H7 (cell line): Measurements from ENCODE around the gene GP1BB. TPM values are rescaled to one million over a fixed set of nuclear protein-coding genes. Genes with fewer than 3 reads are reported as not detected.
A peak's percentile ranks its signal among the peaks of the same experiment; 100 is the strongest.

ENCODE experiments used
- DNase-seq: peaks from one replicate; pipeline ENCODE4 v3.0.0; 2012
- H3K27me3 ChIP-seq: 2 replicates; pipeline ENCODE4 v1.6.0; 2011; ENCODE audit warnings: mild to moderate bottlenecking, low read length; ENCODE audit not compliant: control insufficient read depth, insufficient read depth
- H3K36me3 ChIP-seq: replicated peaks from 2 replicates; pipeline ENCODE4 v1.5.1; 2011; ENCODE audit warnings: low read length; ENCODE audit not compliant: control insufficient read depth, insufficient read depth
- H3K4me3 ChIP-seq: 2 replicates; pipeline ENCODE4 v1.5.1; 2011; ENCODE audit warnings: low read depth, mild to moderate bottlenecking, control low read depth, low read length, moderate library complexity; ENCODE audit not compliant: insufficient read depth
- total RNA-seq: library from RNA; depleted of rRNA; stranded (reverse); fragments of >200 nt; shearing (Covaris generic); gene quantifications from 2 replicates; pipeline ENCODE4 v1.2.3, GENCODE V29; 2014

GP1BB gene
- total RNA-seq, 1 experiment from 2014 or later, result 3.7 TPM

DNA sequence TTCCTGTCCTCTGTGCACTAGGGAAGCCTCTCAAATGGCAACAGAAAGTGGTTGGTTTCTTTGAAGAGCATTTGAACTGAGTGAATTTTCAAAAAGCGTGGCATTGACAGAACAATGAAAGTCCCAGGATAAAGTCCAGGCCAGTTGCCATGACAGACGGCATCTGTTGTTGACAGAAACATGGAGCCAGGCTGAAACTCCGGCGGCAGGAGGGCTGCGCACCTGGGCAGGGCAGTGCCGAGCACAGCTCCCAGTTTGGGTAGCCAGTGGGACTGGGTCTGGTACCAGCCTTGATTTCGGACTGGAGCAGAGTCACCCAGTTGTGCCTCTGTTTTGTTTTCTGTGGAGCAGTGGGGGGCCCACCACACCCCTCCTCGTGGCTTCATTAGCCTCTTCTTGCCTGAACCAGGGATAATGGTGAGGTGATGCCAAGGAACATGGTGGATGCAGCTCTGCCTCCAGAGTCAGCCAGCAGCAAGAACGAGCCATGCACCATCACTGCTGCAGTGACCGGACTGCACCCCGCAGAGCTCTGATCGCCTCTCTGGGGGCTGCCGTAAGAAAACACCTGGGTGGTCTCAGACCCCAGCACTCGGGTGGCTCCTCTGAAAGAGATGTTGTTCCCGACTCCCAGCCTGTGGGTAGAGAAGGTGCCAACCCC lies 18.9 kb upstream of the GP1BB start:
- Histone ChIP-seq H3K4me3 (no peak overlapping the region), H3K27me3 (no peaks in the 10 kb centered on the region; the same call in 1 of the 2 replicates), H3K36me3 (no peaks in the 10 kb centered on the region)
- DNase-seq, result peak; percentile 47

DNA sequence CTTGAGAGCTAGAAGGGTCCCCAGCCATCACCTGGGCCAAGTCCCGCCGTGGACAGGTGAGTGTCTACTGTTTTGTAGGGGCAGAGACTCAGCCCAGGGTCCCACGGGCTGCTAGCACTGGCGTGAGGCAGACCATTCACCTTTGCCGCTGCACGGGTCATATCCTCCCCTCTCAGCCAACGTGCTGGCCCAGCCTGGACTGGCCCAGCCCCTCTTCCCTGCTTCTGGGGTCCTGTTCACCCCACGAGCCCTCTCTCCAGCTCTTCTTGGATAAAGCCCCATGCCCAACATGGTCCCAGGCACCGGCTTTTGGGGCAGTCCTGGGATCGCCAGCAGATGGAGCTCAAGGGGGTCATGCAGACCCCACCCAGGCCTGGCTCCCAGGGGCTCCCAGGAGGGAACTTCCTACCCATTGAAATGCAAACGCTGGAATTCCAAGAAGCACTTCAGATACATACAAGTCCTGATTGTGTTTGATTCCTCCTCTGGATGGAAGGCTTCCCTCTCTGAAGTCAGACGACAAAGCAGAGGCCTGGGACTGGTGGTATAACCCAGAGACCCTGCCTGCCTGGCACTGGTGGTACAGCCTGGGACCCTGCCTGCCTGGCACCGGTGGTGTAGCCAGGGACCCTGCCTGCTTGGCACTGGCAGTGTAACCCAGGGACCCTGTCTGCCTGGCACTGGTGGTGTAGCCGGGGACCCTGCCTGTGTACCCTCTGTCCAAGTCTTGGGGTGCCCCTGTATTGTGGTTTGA lies 18.0 kb upstream of the GP1BB start:
- no peaks in the 10 kb centered on the region for H3K36me3 ChIP-seq
- peak; percentile 97 for DNase-seq
- H3K27me3 ChIP-seq, result no peaks in the 10 kb centered on the region; the same call in 1 of the 2 replicates
- no peak overlapping the region for H3K4me3 ChIP-seq

DNA sequence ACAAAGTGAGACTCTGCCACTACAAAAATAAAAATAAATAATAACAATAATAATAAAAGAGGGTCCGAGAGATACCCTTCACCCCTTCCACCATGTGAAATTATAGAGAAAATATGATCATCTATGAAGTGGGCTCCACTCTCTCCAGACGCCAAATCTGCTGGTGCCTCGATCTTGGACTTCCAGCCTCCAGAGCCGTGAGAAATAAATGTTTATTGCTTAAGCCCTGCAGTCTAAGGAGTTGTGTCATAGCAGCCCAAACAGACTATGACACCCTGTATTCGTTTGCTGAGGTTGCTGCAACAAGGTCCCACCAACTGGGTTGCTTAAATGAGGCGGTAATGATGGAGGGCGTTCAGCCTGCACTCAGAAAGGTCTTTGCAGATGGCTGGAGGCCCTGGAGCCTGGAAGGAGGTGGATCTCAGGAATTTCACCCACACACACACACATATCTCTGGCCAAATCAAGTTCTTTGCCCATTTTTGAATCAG lies 16.6 kb upstream of the GP1BB start:
- Histone ChIP-seq H3K36me3 (no peaks in the 10 kb centered on the region), H3K27me3 (no peaks in the 10 kb centered on the region; the same call in 1 of the 2 replicates), H3K4me3 (no peak overlapping the region)
- peak; percentile 32 for DNase-seq

DNA sequence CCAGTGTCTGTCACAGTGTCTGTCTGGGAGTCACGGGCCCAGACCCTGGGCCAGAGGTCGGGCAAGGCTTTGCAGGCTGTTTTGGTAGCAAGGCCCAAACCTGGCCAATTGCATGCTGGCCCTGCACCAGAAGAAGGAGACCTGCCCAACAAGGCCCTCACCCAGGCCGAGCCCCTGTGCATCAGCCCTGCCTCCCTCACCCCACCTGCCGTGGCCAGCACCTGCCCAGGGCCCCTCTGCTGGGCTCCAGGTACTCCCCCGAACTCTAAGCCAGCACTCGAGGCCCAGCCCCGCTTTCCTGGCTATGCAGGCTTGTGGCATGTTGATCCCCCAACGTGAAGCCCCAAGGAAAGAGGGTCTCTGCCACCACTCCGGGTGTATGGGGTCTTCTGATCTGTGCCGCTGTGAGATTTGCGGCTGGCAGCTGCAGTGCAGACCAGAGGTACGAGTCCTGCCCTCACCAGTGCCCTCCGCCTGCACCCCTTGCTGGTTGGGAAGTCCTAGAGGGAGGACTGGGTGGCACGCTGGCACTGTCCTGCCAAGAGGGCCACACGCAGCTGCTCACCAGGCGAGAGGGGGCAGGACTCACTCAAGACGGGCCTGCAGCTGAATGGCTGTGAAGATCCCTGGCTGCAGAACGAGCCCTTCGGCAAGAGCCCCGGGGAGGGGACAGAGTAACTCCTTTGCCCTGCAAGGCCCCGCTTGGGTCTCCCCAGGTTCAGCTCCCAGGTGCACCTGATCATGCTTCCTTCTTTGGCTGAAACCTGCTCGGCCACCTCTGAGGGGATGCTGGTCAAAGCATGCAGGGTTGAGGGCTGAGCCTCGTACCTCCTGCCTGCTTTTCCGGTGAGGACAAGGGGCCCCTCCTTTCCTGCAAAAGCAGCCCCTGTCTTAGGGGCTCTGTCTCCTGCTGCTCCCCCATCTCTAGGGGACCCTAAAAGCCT lies 15.7 kb upstream of the GP1BB start:
- DNase-seq, result peak; percentile 60
- Histone ChIP-seq H3K27me3 (no peaks in the 10 kb centered on the region; the same call in 1 of the 2 replicates), H3K4me3 (no peak overlapping the region), H3K36me3 (no peaks in the 10 kb centered on the region)

DNA sequence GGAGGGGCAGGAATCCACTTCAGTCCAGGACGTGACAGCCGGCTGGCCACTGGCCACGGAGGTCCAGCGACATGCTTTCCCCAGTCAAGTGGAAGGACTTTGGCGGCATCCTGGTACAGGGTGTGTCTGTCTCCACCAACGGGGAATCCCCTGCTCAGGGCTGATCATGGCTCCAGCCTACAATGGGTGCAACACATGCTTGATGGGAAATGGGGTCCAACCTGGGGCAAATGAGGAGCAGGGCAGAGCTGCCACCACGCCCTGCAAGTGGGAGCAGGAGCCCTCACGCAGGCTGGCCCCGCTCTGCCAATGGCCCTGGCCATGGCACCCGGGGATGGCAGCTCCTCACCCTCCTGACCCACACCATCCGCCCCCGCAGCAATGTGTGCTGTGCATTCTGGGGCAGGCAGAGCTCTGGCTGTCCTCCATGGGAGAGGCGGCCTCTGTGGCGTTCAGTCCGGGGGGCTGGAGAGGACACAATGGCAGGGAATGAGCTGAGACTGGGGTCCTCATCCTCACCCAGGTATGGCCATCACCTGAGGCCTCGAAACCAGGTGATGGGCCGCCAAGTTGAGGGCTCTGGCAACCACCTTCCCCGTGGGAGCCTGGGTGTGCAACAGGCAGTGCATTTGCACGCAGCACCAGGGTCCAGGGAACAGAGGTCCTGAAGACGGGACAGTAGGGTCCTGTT lies 14.9 kb upstream of the GP1BB start:
- DNase-seq, result peak; percentile 40
- Histone ChIP-seq H3K4me3 (no peak overlapping the region), H3K27me3 (peaks cover 4% of the 10 kb centered on the region), H3K36me3 (no peaks in the 10 kb centered on the region)

DNA sequence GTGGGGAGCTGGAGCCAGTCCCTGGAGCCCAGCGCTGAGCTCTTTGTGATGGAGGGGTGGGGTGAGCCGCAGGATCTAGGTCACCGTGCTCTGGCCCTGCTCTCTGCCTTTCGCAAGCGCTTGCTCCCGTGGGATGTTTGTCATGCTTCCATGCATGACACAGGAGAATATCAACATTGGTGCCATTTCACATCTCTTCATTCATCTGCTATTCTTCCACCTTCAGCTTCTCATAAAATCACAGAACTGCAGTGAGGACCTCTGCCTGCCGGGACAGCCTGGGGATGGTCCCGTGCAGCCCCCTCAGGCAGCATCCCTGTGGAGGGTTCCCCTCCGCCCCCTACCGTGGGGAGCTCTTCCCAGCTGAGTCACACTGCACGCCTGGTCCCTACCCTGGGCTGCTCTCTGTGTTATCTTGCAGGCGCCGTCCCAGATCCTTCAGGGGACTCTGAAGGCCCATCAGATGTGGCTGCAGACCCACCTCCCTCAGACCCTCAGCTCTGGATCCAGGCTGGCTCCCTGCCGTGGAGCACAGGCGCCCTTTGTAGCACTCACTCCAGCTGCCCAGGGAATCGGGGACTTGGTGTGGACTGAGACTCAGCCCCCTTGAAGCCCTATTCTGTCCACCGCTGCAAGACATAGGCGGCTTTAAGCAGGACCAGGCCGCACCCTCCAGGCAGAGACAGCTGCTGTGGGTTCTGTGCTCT lies 14.1 kb upstream of the GP1BB start:
- H3K27me3 ChIP-seq, result peaks cover 11% of the 10 kb centered on the region
- DNase-seq, result peak; percentile 45
- no peaks in the 10 kb centered on the region for H3K36me3 ChIP-seq

DNA sequence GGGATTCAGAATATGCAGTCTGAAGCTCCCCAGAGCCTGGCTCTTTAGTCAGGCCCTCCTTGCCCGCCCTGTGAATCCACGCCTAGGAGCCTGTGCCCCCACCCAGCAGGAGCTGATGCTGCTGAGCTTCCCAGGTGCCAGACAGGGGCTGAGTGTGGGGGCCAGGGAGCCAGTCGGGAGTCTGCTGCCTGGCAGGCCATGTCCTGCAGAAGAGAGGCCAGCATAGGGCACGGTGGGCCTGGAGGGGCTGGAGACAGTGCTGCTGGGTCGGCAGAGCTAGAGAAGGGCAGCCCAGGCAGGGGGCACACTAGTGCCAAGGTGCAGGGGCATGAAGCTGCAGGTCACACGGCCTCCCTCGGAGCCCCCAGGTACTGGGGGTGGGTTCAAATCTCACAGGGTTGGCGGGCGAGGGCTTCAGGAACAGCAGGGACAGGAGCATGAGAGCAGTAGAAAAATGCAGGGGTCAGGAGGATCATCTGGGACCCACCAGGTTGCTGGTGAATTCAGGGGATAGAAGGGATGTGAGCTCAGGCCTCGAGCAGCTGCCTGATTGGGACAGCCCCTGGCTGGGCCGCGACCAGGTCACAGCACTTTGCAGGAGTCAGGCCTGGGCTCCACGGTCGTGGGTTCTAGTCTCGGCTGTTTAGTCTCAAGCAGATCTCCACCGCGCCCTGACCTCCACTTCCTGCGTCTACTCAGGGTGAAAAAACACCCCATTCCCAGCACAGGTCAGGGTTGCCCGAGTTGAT lies 13.1 kb upstream of the GP1BB start:
- no peaks in the 10 kb centered on the region for H3K36me3 ChIP-seq
- peak; percentile 30 for DNase-seq
- no peak overlapping the region for H3K4me3 ChIP-seq
- H3K27me3 ChIP-seq, result peaks cover 16% of the 10 kb centered on the region

More for the DNA sequence above, 14.1 kb upstream of the GP1BB start:
- no peak overlapping the region for H3K4me3 ChIP-seq

DNA sequence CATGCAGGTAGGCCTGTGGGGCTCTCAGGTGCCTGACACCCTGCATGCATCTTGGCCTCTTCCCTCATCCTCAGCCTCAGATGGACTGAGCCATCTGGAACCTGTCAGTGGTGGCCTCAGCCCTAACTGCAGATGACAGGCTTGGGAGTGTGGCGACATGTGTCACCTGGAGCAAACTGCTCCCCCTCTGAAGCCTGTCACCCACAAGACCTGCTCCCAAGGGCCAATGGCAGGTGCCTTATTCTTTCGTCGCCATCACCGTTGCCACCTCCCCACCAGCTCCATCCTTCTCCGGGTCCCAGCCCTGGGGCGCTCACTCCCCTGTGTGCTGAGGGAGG lies 12.6 kb upstream of the GP1BB start:
- peaks cover 18% of the 10 kb centered on the region for H3K27me3 ChIP-seq
- no peak overlapping the region for H3K4me3 ChIP-seq
- DNase-seq, result peak; percentile 26
- H3K36me3 ChIP-seq, result no peaks in the 10 kb centered on the region

DNA sequence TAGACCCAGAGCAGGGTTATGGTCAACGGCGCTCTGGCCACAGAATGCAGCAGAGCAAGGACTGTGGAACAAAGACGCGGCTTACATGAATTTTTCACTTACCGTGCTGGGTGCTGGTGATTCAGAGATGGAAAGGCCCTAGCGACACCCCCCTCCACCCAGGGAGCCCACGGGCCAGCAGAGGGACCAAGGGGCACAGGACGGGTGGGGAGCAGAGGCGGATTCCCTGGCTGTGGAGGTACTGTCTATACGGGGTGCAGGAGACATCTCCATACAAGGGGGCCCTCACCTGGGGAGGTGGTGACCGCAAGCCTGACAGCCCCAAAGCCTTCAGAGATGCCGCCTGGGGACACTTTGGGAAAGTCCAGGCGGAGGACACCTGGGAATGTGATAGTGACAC lies 10.1 kb upstream of the GP1BB start:
- Histone ChIP-seq H3K4me3 (no peak overlapping the region), H3K27me3 (peaks cover 21% of the 10 kb centered on the region), H3K36me3 (no peaks in the 10 kb centered on the region)
- peak; percentile 41 for DNase-seq

DNA sequence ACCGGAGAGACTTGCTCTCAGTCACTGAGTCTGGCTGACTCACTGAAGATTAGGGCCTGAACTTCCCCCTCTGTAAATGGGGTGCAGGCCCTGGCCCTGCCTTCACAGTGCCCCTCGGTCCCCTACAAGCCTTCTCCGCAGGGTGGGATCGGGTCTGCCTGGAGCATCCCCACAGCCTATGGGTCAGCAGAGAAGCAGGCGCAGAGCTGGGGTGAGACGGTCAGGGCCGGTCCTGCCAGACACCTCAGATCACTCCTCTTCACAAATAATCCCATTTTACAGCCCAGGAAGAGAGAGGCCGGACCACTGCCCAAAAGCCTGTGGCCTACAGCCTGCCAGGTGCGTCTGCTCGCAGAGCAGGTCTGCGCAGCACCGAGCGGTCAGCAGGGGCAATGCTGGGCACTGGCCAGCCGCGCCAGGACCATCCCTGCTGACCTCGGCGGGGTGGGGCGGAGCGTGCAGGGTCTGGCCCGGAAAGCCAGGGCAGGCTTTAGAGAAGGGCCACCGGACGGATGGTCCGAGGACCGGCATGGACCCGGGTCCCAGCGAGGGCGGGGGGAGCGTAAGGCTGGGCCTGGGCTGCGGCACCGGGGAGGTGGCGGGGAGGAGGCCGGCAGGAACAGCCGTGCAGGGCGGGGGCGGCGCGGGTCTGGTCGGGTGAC lies 9.6 kb upstream of the GP1BB start:
- H3K27me3 ChIP-seq, result peaks cover 26% of the 10 kb centered on the region
- H3K36me3 ChIP-seq, result no peaks in the 10 kb centered on the region

DNA sequence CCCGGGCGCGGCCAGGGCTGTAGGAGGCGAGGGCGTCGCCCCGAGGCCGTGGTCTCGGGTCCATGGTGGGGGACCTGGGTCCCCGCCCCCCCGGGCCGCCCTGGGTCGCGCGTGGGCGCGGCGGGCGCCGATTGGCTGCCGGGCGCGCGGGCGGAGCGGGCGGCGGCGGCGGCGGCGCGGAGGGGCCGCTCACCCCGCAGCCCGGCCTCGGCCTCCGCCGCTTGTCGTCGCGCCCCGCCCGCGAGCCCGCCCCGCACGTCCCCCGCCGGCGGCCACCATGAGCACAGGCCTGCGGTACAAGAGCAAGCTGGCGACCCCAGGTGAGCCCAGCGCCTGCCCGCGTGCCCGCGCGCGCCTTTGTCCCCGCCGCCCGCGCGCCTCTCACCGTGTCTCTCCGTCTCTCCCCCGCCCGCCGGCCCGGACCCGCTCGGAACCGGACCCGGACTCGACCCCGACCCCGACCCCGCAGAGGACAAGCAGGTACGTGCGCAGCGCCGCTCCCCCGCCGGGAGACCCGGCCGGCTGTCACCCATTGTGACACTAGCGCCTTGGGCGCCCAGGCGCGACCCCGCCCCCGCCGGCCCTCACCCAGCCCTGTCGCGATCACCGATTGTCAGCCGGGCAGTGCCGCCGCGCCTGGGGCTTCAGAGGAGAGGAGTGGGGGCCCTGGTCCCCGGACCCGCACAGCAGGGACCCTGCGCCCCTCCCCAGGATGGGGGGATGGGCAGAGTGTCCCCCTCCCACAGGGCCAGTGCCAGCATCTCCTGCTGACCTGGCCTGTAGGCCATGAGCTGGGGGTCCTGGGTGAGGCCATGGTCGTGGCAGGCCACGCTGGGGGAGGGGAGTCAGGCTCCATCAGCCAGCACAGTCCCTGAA lies 8.8 kb upstream of the GP1BB start, which contains the start of gene SEPTIN5:
TSS of gene SEPTIN5 (plus strand) at position 192 of the 876 bp plus-strand sequence. CDS start at position 278, 86 bp downstream.
- DNase-seq, result peak; percentile 82
- H3K4me3 ChIP-seq, result peak within 1 kb of the TSS; percentile 56
- H3K36me3 ChIP-seq, result no peaks in the 10 kb centered on the region
- peaks cover 34% of the 10 kb centered on the region for H3K27me3 ChIP-seq

More for the DNA sequence above, 9.6 kb upstream of the GP1BB start:
- peak; percentile 91 for DNase-seq
- H3K4me3 ChIP-seq, result peak overlapping the region; percentile 27
